HG03469 (cell line): ENCODE measurements around the gene GOLGA5.
A peak's percentile ranks its signal among the peaks of the same experiment; 100 is the strongest.
"Not testable (repeated sequence)": the region's sequence is repeated elsewhere in the genome, so short reads cannot be mapped to it uniquely, and the experiment has no call there.

Experiments used
- ATAC-seq: cut with Tn5 transposase; IDR thresholded peaks from one replicate; pipeline ENCODE4 v1.9.1; 2021; ENCODE audit warnings: mild to moderate bottlenecking, moderate library complexity, moderate number of reproducible peaks; ENCODE audit not compliant: unreplicated experiment

Gene GOLGA5

GRCh38 chr14:92793709-92794546 is at the start of gene GOLGA5:
TSS of gene GOLGA5 (plus strand) at chr14:92794305. CDS start at chr14:92797438, 3,133 bp downstream.
- ATAC-seq, result peak; percentile 93

- no peak for ATAC-seq
Observed at GRCh38 chr14:92747701-92748258, 46.3 kb upstream of the GOLGA5 start.

- ATAC-seq, result peak; percentile 51
Observed at GRCh38 chr14:92748259-92749016, 45.7 kb upstream of the GOLGA5 start, which contains the start of gene LGMN. TSS of gene LGMN (minus strand) at chr14:92748627. CDS start at chr14:92732786, 15,841 bp downstream.

- ATAC-seq, result not testable (repeated sequence)
Observed at GRCh38 chr14:92750222-92750728, 43.8 kb upstream of the GOLGA5 start.

GRCh38 chr14:92750994-92751400 is 43.1 kb upstream of the GOLGA5 start:
- no peak for ATAC-seq

- ATAC-seq, result no peak
Observed at GRCh38 chr14:92751819-92752218, 42.3 kb upstream of the GOLGA5 start.

- ATAC-seq, result no peak
Observed at GRCh38 chr14:92753250-92753649, 40.9 kb upstream of the GOLGA5 start.

GRCh38 chr14:92754966-92755365 is 39.1 kb upstream of the GOLGA5 start:
- ATAC-seq, result no peak

GRCh38 chr14:92755495-92755894 is 38.6 kb upstream of the GOLGA5 start:
- ATAC-seq, result no peak

- ATAC-seq, result no peak
Observed at GRCh38 chr14:92756446-92756845, 37.7 kb upstream of the GOLGA5 start.

GRCh38 chr14:92759300-92759678 is 34.8 kb upstream of the GOLGA5 start:
- ATAC-seq, result no peak

GRCh38 chr14:92759679-92760523 is 34.2 kb upstream of the GOLGA5 start:
- no peak for ATAC-seq

- no peak for ATAC-seq
Observed at GRCh38 chr14:92760524-92760805, 33.6 kb upstream of the GOLGA5 start.

- not testable (repeated sequence) for ATAC-seq
Observed at GRCh38 chr14:92763666-92764631, 30.2 kb upstream of the GOLGA5 start.

- ATAC-seq, result peak; percentile 82
Observed at GRCh38 chr14:92768236-92768635, 25.9 kb upstream of the GOLGA5 start.

- no peak for ATAC-seq
Observed at GRCh38 chr14:92768795-92769194, 25.3 kb upstream of the GOLGA5 start.

- ATAC-seq, result no peak
Observed at GRCh38 chr14:92770484-92770883, 23.6 kb upstream of the GOLGA5 start.

GRCh38 chr14:92774572-92774971 is 19.5 kb upstream of the GOLGA5 start:
- no peak for ATAC-seq

- peak; percentile 87 for ATAC-seq
Observed at GRCh38 chr14:92775292-92775691, 18.8 kb upstream of the GOLGA5 start.
